ENCODE data around the gene TSPAN18. TPM values are rescaled to one million over a fixed set of nuclear protein-coding genes. Genes with fewer than 3 reads are reported as not detected.

The TSPAN18 gene
- total and polyA plus RNA-seq, 2 experiments from 2014 or later: 6.0 to 10.6 TPM

- TF ChIP-seq ZNF462 (CRISPR knock-in tag; IDR thresholded peaks at IDR 0.05) (no peak), ZNF331 (CRISPR knock-in tag; IDR thresholded peaks at IDR 0.05; ENCODE audit: low read depth) (no peak), POLR2AphosphoS5 (IDR thresholded peaks at IDR 0.05; ENCODE audit: low read depth) (no peak), JUNB (IDR thresholded peaks at IDR 0.05; ENCODE audit: unreplicated experiment) (no peak)
Measured at GRCh38 chr11:44765026-44765595, 38.3 kb downstream of the TSPAN18 start (continued).

GRCh38 chr11:44765676-44766075 lies 38.9 kb downstream of the TSPAN18 start:
- no peak overlapping the region for H2AFZ ChIP-seq
- H3K4me3 ChIP-seq: no peak overlapping the region
- H3K4me1 Mint-ChIP-seq: peaks cover 39% of the 10 kb centered on the region
- H4K20me1 ChIP-seq (replicated peaks; ENCODE audit: insufficient read depth): no peaks in the 10 kb centered on the region
- H3F3A ChIP-seq (replicated peaks; ENCODE audit: low read depth): no peaks in the 10 kb centered on the region; the same call in 1 of the 2 replicates
- TF ChIP-seq EZH2 (IDR thresholded peaks at IDR 0.05; ENCODE audit: low read depth, unreplicated experiment) (no peak), CREB1 (CRISPR knock-in tag; IDR thresholded peaks at IDR 0.05; ENCODE audit: low read depth) (no peak), ZNF331 (CRISPR knock-in tag; IDR thresholded peaks at IDR 0.05; ENCODE audit: low read depth) (no peak), REST (IDR thresholded peaks at IDR 0.05; ENCODE audit: unreplicated experiment) (no peak), EZH2phosphoT487 (IDR thresholded peaks at IDR 0.05; ENCODE audit: unreplicated experiment) (no peak), ZNF114 (CRISPR knock-in tag; IDR thresholded peaks at IDR 0.05) (no peak), JUNB (IDR thresholded peaks at IDR 0.05; ENCODE audit: unreplicated experiment) (no peak)
- DNase-seq (ENCODE audit: low spot score) (no peak), ATAC-seq (no peak)
- H3K9me2 ChIP-seq (ENCODE audit: insufficient read depth): peaks cover 7% of the 10 kb centered on the region; the same call in 1 of the 2 replicates
- no peaks in the 10 kb centered on the region for H3K27me3 ChIP-seq (ENCODE audit: insufficient read depth)
- no peak overlapping the region for H3K4me3 Mint-ChIP-seq
- H3K27ac ChIP-seq (ENCODE audit: low read depth): no peak overlapping the region
- no peak overlapping the region for H3K27ac Mint-ChIP-seq
- peaks cover 31% of the 10 kb centered on the region for H3K4me1 ChIP-seq (ENCODE audit: insufficient read depth)
- H3K36me3 Mint-ChIP-seq (ENCODE audit: low read depth): peaks cover 26% of the 10 kb centered on the region
- no peak overlapping the region for H3K4me2 ChIP-seq
- peaks cover 10% of the 10 kb centered on the region; the same call in 2 of the 3 replicates for H3K9me3 Mint-ChIP-seq
- peaks cover 4% of the 10 kb centered on the region for H3K27me3 Mint-ChIP-seq (ENCODE audit: insufficient read depth, low read depth, poor library complexity)
- H3K79me2 ChIP-seq (replicated peaks; ENCODE audit: insufficient read depth): no peaks in the 10 kb centered on the region
- no peaks in the 10 kb centered on the region for H3K36me3 ChIP-seq (ENCODE audit: insufficient read depth)

Measured in GM23338 (cell line).